ENCODE data around the gene CD8A. TPM values are rescaled to one million over a fixed set of nuclear protein-coding genes. Genes with fewer than 3 reads are reported as not detected.

Gene CD8A
- polyA plus RNA-seq, 1 experiment = not detected

DNA sequence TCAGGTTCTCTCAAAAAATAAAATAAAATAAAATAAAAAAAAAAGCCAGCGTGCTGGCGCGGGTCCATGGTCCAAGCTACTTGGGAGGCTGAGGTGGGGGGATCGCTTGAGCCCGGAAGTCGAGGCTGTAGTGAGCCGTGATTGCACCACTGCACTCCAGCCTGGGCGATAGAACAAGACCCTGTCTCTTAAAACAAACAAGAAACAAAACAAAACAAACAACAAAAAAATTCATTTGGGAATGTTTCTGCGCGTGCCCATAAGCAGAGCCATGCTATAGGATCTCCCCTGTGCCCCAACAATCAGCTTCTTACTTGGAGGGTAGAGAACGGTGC, 16.4 kb upstream of the CD8A start:
- H3K36me3 ChIP-seq (ENCODE audit: control insufficient read depth, insufficient read depth, low read length) = no peaks in the 10 kb centered on the region
- ChIA-PET POLR2A (no interaction called here), CTCF (interaction anchor here (0.8 to 3.0 kb wide), 6 partner anchors 9 to 44 kb away, joined by 4 to 11 read pairs (median 4); no protein-coding TSS in a partner anchor)
- DNase-seq (ENCODE audit: low read depth) = no peak
- peaks cover 15% of the 10 kb centered on the region for H3K27me3 ChIP-seq (ENCODE audit: control insufficient read depth, insufficient read depth, low read length)
- no peak overlapping the region for H3K4me3 ChIP-seq (ENCODE audit: low read depth, low read length)
- TF ChIP-seq, protein P1, sequence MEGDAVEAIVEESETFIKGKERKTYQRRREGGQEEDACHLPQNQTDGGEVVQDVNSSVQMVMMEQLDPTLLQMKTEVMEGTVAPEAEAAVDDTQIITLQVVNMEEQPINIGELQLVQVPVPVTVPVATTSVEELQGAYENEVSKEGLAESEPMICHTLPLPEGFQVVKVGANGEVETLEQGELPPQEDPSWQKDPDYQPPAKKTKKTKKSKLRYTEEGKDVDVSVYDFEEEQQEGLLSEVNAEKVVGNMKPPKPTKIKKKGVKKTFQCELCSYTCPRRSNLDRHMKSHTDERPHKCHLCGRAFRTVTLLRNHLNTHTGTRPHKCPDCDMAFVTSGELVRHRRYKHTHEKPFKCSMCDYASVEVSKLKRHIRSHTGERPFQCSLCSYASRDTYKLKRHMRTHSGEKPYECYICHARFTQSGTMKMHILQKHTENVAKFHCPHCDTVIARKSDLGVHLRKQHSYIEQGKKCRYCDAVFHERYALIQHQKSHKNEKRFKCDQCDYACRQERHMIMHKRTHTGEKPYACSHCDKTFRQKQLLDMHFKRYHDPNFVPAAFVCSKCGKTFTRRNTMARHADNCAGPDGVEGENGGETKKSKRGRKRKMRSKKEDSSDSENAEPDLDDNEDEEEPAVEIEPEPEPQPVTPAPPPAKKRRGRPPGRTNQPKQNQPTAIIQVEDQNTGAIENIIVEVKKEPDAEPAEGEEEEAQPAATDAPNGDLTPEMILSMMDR (IDR thresholded peaks at IDR 0.05; ENCODE audit: insufficient read depth, low read depth, low read length) = no peak

DNA sequence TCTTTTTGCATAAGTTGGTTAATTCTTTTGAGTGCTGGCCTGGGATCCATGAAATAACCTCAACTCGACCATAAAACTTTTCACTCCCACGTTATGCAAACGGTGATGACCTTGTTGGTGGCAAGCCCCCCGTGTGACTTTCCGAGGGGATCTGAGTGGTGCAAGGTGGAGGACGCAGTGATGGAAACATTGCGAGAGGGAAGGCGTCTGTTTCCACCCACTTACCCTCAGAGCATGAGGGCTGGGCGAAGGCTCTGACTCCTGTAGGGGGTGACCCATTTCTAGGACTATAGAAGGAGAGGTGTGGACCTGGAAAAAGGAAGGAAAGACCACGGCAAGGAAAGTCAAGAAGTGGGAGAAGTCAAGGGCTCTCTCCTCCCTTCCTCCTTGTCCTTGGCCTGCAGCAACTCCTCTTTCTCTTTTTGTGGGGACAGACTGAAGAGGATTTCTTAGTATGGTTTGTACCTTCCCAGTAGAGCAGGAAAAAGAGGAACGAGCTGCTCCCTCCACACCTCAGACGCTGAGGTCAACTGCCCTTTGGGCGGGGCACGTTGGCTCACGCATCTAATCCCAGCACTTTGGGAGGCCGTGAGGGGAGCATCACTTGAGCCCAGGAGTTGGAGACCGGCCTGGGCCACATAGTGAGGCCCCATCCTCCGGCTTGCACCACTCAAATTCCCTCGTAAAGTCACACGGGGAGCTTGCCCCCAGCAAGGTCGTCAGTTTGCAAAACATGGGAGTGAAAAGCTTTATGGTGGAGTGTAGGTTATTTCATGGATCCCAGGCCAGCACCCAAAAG, 15.5 kb upstream of the CD8A start:
- CTCF ChIA-PET = interaction anchor here (1.4 to 1.5 kb wide), 2 partner anchors 12 to 26 kb away, joined by 4 to 6 read pairs; no protein-coding TSS in a partner anchor

DNA sequence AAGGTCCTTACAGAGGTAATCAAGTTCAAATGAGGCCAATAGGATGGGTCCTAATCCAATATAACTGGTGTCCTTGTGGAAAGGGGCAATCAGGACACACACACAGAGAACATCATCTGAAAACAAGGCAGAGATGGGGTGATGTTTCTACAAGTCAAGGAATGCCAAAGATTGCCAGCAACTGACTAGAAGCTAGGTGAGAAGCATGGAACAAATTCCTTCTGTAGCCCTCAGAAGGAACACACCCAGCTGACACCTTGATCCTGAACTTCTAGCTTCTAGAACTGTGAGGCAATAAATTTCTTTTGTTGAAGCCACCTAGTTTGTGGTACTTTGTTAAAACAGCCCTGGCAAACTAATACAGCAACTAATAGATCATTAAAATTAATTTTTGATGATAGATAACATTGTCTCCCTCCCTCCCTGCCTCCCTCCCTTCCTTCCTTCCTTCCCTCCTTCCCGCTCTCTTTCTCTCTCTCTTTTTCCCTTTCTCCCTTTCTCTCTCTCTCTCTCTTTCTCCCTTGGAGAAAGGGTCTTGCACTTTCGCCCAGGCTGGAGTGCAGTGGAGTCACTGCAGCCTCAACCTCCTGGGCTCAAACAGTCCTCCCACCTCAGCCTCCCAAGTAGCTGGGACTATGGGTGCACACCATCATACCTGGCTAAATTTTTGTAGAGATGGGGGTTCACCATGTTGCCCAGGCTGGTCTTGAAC, 10.3 kb upstream of the CD8A start:
- Histone ChIP-seq H3K4me3 (ENCODE audit: low read depth, low read length) (no peak overlapping the region), H3K27me3 (ENCODE audit: control insufficient read depth, insufficient read depth, low read length) (no peaks in the 10 kb centered on the region), H3K36me3 (ENCODE audit: control insufficient read depth, insufficient read depth, low read length) (no peaks in the 10 kb centered on the region)
- TF ChIP-seq, protein P1 (IDR thresholded peaks at IDR 0.05; ENCODE audit: insufficient read depth, low read depth, low read length) = no peak
- CTCF ChIA-PET = no interaction called here
- no peak for DNase-seq (ENCODE audit: low read depth)
- POLR2A ChIA-PET = no interaction called here

More for the DNA sequence above, 15.5 kb upstream of the CD8A start:
- DNase-seq (ENCODE audit: low read depth) = no peak
- H3K4me3 ChIP-seq (ENCODE audit: low read depth, low read length) = no peak overlapping the region
- H3K27me3 ChIP-seq (ENCODE audit: control insufficient read depth, insufficient read depth, low read length) = peaks cover 15% of the 10 kb centered on the region
- TF ChIP-seq, protein P1 (IDR thresholded peaks at IDR 0.05; ENCODE audit: insufficient read depth, low read depth, low read length) = no peak
- POLR2A ChIA-PET = no interaction called here
- H3K36me3 ChIP-seq (ENCODE audit: control insufficient read depth, insufficient read depth, low read length) = no peaks in the 10 kb centered on the region

DNA sequence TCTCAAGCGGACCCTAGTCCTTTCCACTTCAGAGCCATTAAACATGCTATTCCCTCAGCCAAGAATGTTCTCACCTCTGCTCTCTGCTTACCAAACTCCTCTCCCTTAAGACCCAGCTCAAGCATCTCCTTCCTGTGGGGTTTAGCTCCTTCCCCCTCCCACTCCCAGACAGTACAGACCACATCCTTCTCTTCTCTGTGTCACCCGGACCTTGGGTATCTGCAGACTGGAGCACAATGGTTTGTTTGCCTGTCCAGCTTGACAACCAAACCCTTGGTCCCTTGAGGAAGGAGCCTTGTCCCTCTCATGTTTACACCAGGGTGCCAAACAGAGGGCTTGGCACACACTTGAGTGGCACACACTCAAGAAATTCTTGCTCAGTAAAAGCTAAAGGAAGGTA, 4.1 kb upstream of the CD8A start:
- no peak for DNase-seq (ENCODE audit: low read depth)
- H3K4me3 ChIP-seq (ENCODE audit: low read depth, low read length) = no peak overlapping the region
- H3K27me3 ChIP-seq (ENCODE audit: control insufficient read depth, insufficient read depth, low read length) = peaks cover 26% of the 10 kb centered on the region
- ChIA-PET POLR2A (no interaction called here), CTCF (interaction anchor here (1.4 kb wide), 1 partner anchor 10 kb away, joined by 4 read pairs; no protein-coding TSS in a partner anchor)
- H3K36me3 ChIP-seq (ENCODE audit: control insufficient read depth, insufficient read depth, low read length) = no peaks in the 10 kb centered on the region
- TF ChIP-seq, protein P1 (IDR thresholded peaks at IDR 0.05; ENCODE audit: insufficient read depth, low read depth, low read length) = no peak

DNA sequence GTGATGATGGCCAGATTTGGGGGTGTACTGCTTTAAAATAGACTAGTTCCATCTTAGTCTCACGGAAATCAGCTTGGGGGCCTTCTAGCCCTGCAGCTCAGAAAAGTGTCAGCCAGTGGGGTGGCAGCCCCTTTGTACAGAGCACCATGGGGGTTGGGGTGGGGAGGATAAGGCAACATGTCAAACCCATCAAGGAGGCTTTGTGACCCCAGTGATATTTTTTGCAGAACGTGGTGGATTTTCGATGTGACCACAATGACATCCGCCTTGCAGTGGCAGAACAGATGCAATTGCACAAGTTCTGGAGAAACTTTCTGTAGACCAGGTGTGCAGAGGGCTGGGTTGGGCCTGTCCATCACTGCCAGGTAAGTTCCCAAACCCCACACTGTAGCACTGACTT, 3.0 kb upstream of the CD8A start:
- ChIA-PET CTCF (interaction anchor here (1.4 kb wide), 1 partner anchor 12 kb away, joined by 4 read pairs; no protein-coding TSS in a partner anchor), POLR2A (no interaction called here)
- DNase-seq (ENCODE audit: low read depth) = no peak
- Histone ChIP-seq H3K27me3 (ENCODE audit: control insufficient read depth, insufficient read depth, low read length) (peaks cover 34% of the 10 kb centered on the region), H3K4me3 (ENCODE audit: low read depth, low read length) (no peak overlapping the region), H3K36me3 (ENCODE audit: control insufficient read depth, insufficient read depth, low read length) (no peaks in the 10 kb centered on the region)
- TF ChIP-seq, protein P1 (IDR thresholded peaks at IDR 0.05; ENCODE audit: insufficient read depth, low read depth, low read length) = no peak

All from BJ (cell line).